ENCODE measurements around the gene TIPRL.

DNA sequence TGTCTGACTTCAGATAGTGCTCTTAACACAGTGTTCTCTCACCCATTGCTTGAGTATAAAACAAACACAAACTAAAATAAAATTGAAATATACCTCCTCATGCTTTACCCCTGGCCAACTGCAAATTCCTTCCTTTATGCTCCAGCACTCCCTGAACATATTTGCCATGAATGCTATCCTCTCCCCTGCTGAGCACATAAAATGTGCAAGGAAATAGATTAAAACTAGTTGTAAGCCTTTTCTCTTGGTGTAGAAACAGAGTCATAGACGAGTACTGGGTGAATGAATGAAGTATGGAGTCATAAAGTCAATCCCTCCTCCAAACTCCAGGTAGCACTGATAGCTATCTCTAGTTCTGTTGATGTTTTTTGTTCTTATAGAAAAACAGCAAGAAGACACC is 44.6 kb upstream of the TIPRL start:
- TF ChIP-seq, protein P1, sequence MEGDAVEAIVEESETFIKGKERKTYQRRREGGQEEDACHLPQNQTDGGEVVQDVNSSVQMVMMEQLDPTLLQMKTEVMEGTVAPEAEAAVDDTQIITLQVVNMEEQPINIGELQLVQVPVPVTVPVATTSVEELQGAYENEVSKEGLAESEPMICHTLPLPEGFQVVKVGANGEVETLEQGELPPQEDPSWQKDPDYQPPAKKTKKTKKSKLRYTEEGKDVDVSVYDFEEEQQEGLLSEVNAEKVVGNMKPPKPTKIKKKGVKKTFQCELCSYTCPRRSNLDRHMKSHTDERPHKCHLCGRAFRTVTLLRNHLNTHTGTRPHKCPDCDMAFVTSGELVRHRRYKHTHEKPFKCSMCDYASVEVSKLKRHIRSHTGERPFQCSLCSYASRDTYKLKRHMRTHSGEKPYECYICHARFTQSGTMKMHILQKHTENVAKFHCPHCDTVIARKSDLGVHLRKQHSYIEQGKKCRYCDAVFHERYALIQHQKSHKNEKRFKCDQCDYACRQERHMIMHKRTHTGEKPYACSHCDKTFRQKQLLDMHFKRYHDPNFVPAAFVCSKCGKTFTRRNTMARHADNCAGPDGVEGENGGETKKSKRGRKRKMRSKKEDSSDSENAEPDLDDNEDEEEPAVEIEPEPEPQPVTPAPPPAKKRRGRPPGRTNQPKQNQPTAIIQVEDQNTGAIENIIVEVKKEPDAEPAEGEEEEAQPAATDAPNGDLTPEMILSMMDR (IDR thresholded peaks at IDR 0.05), result no peak
- TF ChIP-seq CEBPB (IDR thresholded peaks at IDR 0.05) (no peak), HDAC2 (IDR thresholded peaks at IDR 0.05) (no peak), FOSL2 (IDR thresholded peaks at IDR 0.05) (no peak), FOSL2 (CRISPR knock-in tag; IDR thresholded peaks at IDR 0.05) (no peak), RFX5 (IDR thresholded peaks at IDR 0.05) (no peak), HOXB5 (CRISPR knock-in tag; IDR thresholded peaks at IDR 0.05) (no peak)

Data from A549 (cell line).